GM06990 (cell line): Measurements from ENCODE around the gene KRTAP19-7.

ENCODE experiments used
- DNase-seq: peaks from one replicate; pipeline ENCODE4 v3.0.0-alpha.2; 2011; ENCODE audit not compliant: insufficient read length; ENCODE audit errors: extremely low read depth
- H3K27me3 ChIP-seq: replicated peaks from 2 replicates; pipeline ENCODE4 v1.6.0; 2011; ENCODE audit warnings: low read length; ENCODE audit not compliant: control insufficient read depth, insufficient read depth
- H3K36me3 ChIP-seq: 2 replicates; pipeline ENCODE4 v1.5.1; 2011; ENCODE audit warnings: low read length; ENCODE audit not compliant: control insufficient read depth, insufficient read depth
- H3K4me3 ChIP-seq: replicated peaks from 2 replicates; pipeline ENCODE4 v1.5.1; 2011; ENCODE audit warnings: low read depth, mild to moderate bottlenecking, control low read depth, low read length
- TF ChIP-seq, protein P1 (sequence below): IDR thresholded peaks from 2 replicates; pipeline ENCODE4 v1.5.1; 2011; ENCODE audit warnings: low read length, control low read depth, mild to moderate bottlenecking, inconsistent platforms; ENCODE audit not compliant: insufficient read depth, poor library complexity, severe bottlenecking

Gene KRTAP19-7

DNA sequence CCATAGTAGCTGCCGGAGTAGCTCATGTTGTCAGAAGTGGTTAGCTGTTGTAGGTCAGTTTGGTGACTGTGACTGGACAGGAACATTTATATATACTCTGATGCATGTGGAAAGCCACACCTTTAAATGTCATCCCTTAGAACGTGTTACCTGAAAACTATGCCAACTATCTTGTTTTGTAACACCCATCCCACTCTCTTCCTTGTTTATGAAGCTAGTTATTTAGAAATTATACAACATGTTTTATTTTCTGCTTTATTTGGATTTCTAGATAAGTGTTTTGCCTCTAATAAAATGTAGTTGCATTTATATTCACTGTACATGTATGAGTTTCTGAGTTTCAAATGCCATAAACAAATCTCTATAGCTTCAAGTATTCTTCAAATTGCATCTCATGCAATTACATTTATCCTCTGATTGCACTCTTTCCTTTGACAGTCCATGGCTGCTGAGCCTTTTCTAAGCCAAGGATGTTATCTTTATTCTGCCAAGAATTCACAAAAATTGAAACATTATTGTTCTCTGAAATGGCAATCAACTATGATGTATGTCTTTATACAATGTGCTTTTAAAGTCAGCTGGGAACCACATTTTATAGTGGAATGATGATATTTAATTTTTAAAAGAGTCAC lies at the start of gene KRTAP19-7:
KRTAP19-7 (minus strand) TSS at position 51 of the 632 bp plus-strand sequence; CDS start at position 26, 25 bp downstream.
- TF ChIP-seq, protein P1, sequence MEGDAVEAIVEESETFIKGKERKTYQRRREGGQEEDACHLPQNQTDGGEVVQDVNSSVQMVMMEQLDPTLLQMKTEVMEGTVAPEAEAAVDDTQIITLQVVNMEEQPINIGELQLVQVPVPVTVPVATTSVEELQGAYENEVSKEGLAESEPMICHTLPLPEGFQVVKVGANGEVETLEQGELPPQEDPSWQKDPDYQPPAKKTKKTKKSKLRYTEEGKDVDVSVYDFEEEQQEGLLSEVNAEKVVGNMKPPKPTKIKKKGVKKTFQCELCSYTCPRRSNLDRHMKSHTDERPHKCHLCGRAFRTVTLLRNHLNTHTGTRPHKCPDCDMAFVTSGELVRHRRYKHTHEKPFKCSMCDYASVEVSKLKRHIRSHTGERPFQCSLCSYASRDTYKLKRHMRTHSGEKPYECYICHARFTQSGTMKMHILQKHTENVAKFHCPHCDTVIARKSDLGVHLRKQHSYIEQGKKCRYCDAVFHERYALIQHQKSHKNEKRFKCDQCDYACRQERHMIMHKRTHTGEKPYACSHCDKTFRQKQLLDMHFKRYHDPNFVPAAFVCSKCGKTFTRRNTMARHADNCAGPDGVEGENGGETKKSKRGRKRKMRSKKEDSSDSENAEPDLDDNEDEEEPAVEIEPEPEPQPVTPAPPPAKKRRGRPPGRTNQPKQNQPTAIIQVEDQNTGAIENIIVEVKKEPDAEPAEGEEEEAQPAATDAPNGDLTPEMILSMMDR: no peak
- DNase-seq: no peak

DNA sequence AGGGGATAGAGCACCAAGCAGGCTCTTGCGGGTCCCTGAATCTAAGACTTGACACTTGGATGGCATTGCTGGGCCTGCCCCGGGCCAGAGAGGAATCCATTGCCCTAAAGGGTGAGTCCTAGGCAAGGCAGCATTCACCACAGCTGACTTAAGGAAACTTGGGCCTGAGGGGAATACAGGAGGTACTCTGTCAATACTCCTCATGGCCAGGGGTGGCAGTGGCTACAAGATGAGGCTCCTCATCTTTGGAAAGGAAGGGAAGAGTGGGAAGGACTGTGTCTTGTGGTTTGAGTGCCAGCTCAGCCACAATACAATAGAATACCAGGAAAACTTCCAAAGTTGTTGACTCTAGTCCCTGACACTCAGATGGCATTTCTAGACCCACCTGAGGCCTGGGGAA lies 44.9 kb upstream of the KRTAP19-7 start:
- Histone ChIP-seq H3K36me3 (no peaks in the 10 kb centered on the region), H3K4me3 (no peak overlapping the region), H3K27me3 (no peaks in the 10 kb centered on the region)
- no peak for DNase-seq
- TF ChIP-seq, protein P1: no peak

More for the DNA sequence above, at the start of gene KRTAP19-7:
- Histone ChIP-seq H3K4me3 (no peak within 1 kb of the TSS), H3K36me3 (no peaks in the 10 kb centered on the region), H3K27me3 (no peaks in the 10 kb centered on the region)

GRCh38 chr21:30600787-30601186 lies 39.7 kb upstream of the KRTAP19-7 start, which contains the start of gene KRTAP22-1:
KRTAP22-1 (plus strand) TSS chr21:30601087.
- DNase-seq: no peak
- Histone ChIP-seq H3K4me3 (no peak within 1 kb of the TSS), H3K27me3 (no peaks in the 10 kb centered on the region), H3K36me3 (no peaks in the 10 kb centered on the region)
- TF ChIP-seq, protein P1: no peak

DNA sequence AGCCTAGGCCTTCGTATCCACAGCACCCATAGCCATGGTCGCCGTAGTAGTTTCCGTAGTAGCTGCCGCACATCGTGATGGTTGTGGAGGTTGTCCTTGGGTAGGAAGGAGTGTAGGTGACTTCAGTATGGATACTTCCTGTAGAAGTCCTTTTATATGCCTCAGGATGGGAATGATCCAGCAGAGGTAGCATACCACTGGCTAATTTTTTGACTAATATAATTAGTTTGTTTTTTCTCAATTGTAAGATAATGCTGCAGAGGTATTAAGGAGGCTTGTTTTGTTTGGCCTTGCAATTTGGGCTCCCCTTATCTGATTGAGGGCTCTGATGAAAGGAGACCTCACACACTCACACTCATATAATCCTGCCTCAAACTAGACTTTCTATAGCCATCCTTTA lies 37.7 kb upstream of the KRTAP19-7 start, which contains the start of gene KRTAP6-2:
KRTAP6-2 (minus strand) TSS at position 101 of the 400 bp plus-strand sequence; CDS start at position 73, 28 bp downstream.
- DNase-seq: no peak
- TF ChIP-seq, protein P1: no peak
- no peak within 1 kb of the TSS for H3K4me3 ChIP-seq
- no peaks in the 10 kb centered on the region for H3K27me3 ChIP-seq
- H3K36me3 ChIP-seq: no peaks in the 10 kb centered on the region

- no peak for DNase-seq
- TF ChIP-seq, protein P1: no peak
- no peak within 1 kb of the TSS for H3K4me3 ChIP-seq
Measured at GRCh38 chr21:30592140-30592539, 31.0 kb upstream of the KRTAP19-7 start, which contains the start of gene KRTAP6-3. KRTAP6-3 (plus strand) TSS chr21:30592440; CDS start chr21:30592446, 6 bp downstream.

More at GRCh38 chr21:30592140-30592539, 31.0 kb upstream of the KRTAP19-7 start, which contains the start of gene KRTAP6-3:
- Histone ChIP-seq H3K27me3 (no peaks in the 10 kb centered on the region), H3K36me3 (no peaks in the 10 kb centered on the region)
